NCI-H146 (cell line): Measurements from ENCODE around the gene RASL12.
"Not testable (repeated sequence)": the region's sequence is repeated elsewhere in the genome, so short reads cannot be mapped to it uniquely, and the experiment has no call there.

Source experiments
- DNase-seq: peaks from one replicate; lab custom pipeline; 2025; lab: John Stamatoyannopoulos, UW

RASL12 gene

GRCh38 chr15:65067645-65068402, at the start of gene RASL12:
Gene RASL12 (minus strand): TSS chr15:65067991. CDS start chr15:65067835, 156 bp downstream.
- peak; percentile 29 for DNase-seq

- DNase-seq, result peak; percentile 59
These were observed 47.8 kb upstream of the RASL12 start for GRCh38 chr15:65115542-65115941.

- DNase-seq, result no peak
These were observed 47.3 kb upstream of the RASL12 start, which contains the start of gene UBAP1L for GRCh38 chr15:65115086-65115485. Gene UBAP1L (minus strand): TSS chr15:65115200. CDS start chr15:65106215, 8,985 bp downstream.

GRCh38 chr15:65110676-65111292, 43.0 kb upstream of the RASL12 start:
- no peak for DNase-seq

- DNase-seq, result no peak
These were observed 38.3 kb upstream of the RASL12 start for GRCh38 chr15:65106011-65106590.

- no peak for DNase-seq
These were observed 37.2 kb upstream of the RASL12 start for GRCh38 chr15:65105038-65105437.

GRCh38 chr15:65102912-65103311, 35.1 kb upstream of the RASL12 start:
- DNase-seq, result no peak

GRCh38 chr15:65101891-65102708, 34.3 kb upstream of the RASL12 start:
- no peak for DNase-seq

GRCh38 chr15:65101411-65101890, 33.7 kb upstream of the RASL12 start:
- DNase-seq, result peak; percentile 40

GRCh38 chr15:65100442-65100841, 32.7 kb upstream of the RASL12 start:
- DNase-seq, result no peak

GRCh38 chr15:65099801-65100200, 32.0 kb upstream of the RASL12 start:
- DNase-seq, result not testable (repeated sequence)

GRCh38 chr15:65099336-65099735, 31.5 kb upstream of the RASL12 start:
- no peak for DNase-seq

- no peak for DNase-seq
These were observed 30.0 kb upstream of the RASL12 start for GRCh38 chr15:65097651-65098263.

GRCh38 chr15:65096481-65097385, 28.9 kb upstream of the RASL12 start:
- DNase-seq, result no peak

- DNase-seq, result no peak
These were observed 27.9 kb upstream of the RASL12 start for GRCh38 chr15:65095747-65096104.

- DNase-seq, result no peak
These were observed 27.4 kb upstream of the RASL12 start for GRCh38 chr15:65095011-65095746.

GRCh38 chr15:65094294-65094995, 26.7 kb upstream of the RASL12 start:
- DNase-seq, result no peak

GRCh38 chr15:65093793-65094170, 26.0 kb upstream of the RASL12 start:
- DNase-seq, result not testable (repeated sequence)
